HepG2 (cell line): Measurements from ENCODE around the gene GSTA1. TPM values are rescaled to one million over a fixed set of nuclear protein-coding genes. Genes with fewer than 3 reads are reported as not detected.

Source experiments
- CHD4 ChIP-seq: fragments of 200-600 bp; sonication (generic); IDR thresholded peaks from 2 replicates; pipeline ENCODE4 v1.7.0; 2017; ENCODE audit warnings: mild to moderate bottlenecking, low read length, borderline replicate concordance
- HCFC1 ChIP-seq: fragments of 150-350 bp; IDR thresholded peaks from 2 replicates; pipeline ENCODE4 v1.6.1; 2014; ENCODE audit warnings: low read depth, low read length
- NONO ChIP-seq, 2 experiments: fragments of 450-650 bp in 1 of 2; sonication (generic) in 1 of 2; formaldehyde crosslinking in 1 of 2; IDR thresholded peaks in 1 of 2; conservative IDR thresholded peaks in 1 of 2; 2 replicates each; pipeline versions ENCODE4 v1.6.1 to v1.8.0; 2017 to 2022; ENCODE audit warnings: mild to moderate bottlenecking in 1 of 2, missing genetic modification reagents in 1 of 2, moderate library complexity in 1 of 2
- PAWR ChIP-seq: sonication (generic); formaldehyde crosslinking; IDR thresholded peaks from 2 replicates; pipeline ENCODE4 v1.4.0; 2020; ENCODE audit warnings: missing genetic modification reagents, mild to moderate bottlenecking, borderline replicate concordance
- RCOR2 ChIP-seq: IDR thresholded peaks from 2 replicates; pipeline ENCODE4 v1.6.1; 2016; ENCODE audit warnings: missing biosample characterization, missing genetic modification reagents
- ZNF230 ChIP-seq: sonication (generic); formaldehyde crosslinking; IDR thresholded peaks from 2 replicates; pipeline ENCODE4 v1.4.0; 2020; ENCODE audit warnings: mild to moderate bottlenecking, missing genetic modification reagents
- ZNF446 ChIP-seq: sonication (generic); formaldehyde crosslinking; IDR thresholded peaks from 2 replicates; pipeline ENCODE4 v1.5.0; 2020; ENCODE audit warnings: mild to moderate bottlenecking, missing genetic modification reagents
- polyA plus RNA-seq, 8 experiments: library from polyadenylated mRNA; depleted of rRNA in 3 of 8; stranded (reverse) in 7 of 8; unstranded in 1 of 8; fragments of >200 nt; fragmentation: Illumina TruSeq in 4 of 8; extraction: Trizol in 4 of 8; gene quantifications; 2 replicates each; pipeline versions ENCODE4 v1.2.1 to v1.2.3, GENCODE V29; 2011 to 2016; ENCODE audit warnings: low read depth in 4 of 8, missing spikeins in 1 of 8, mixed read lengths in 1 of 8; ENCODE audit not compliant: insufficient read depth in 1 of 8
- total RNA-seq, 5 experiments: library from RNA; depleted of rRNA; stranded (reverse); fragments of >200 nt; fragmentation: Illumina TruSeq; extraction: Trizol; gene quantifications; 2 replicates each; pipeline ENCODE4 v1.2.3, GENCODE V29; 2016; ENCODE audit warnings: low read depth in 1 of 5
- TF ChIP-seq, protein P1 (sequence below): sonication (generic); formaldehyde crosslinking; IDR thresholded peaks from 2 replicates; pipeline ENCODE4 v1.4.0; 2020; ENCODE audit warnings: mild to moderate bottlenecking, missing genetic modification reagents
- TF ChIP-seq, protein P2 (sequence below): sonication (generic); IDR thresholded peaks from 2 replicates; pipeline ENCODE4 v1.6.1; 2016; ENCODE audit warnings: low read depth, borderline replicate concordance
- TF ChIP-seq, protein P3 (sequence below): sonication (generic); formaldehyde crosslinking; IDR thresholded peaks from 2 replicates; pipeline ENCODE4 v1.4.0; 2020; ENCODE audit warnings: missing genetic modification reagents
- TF ChIP-seq, protein P4 (sequence below): sonication (generic); formaldehyde crosslinking; IDR thresholded peaks from 2 replicates; pipeline ENCODE4 v1.5.0; 2020; ENCODE audit warnings: mild to moderate bottlenecking, missing genetic modification reagents, moderate library complexity
- TF ChIP-seq, protein P5 (sequence below): sonication (generic); formaldehyde crosslinking; IDR thresholded peaks from 2 replicates; pipeline ENCODE4 v1.4.0; 2020; ENCODE audit warnings: missing genetic modification reagents, borderline replicate concordance
- TF ChIP-seq, protein P6 (sequence below): IDR thresholded peaks from 2 replicates; pipeline ENCODE4 v1.6.1; 2016; ENCODE audit warnings: mild to moderate bottlenecking

Gene GSTA1
- total and polyA plus RNA-seq, 2 of the 13 experiments (the other 11 are each of a cell fraction or from before 2014, with no cell fraction given): 6.2 to 282 TPM

DNA sequence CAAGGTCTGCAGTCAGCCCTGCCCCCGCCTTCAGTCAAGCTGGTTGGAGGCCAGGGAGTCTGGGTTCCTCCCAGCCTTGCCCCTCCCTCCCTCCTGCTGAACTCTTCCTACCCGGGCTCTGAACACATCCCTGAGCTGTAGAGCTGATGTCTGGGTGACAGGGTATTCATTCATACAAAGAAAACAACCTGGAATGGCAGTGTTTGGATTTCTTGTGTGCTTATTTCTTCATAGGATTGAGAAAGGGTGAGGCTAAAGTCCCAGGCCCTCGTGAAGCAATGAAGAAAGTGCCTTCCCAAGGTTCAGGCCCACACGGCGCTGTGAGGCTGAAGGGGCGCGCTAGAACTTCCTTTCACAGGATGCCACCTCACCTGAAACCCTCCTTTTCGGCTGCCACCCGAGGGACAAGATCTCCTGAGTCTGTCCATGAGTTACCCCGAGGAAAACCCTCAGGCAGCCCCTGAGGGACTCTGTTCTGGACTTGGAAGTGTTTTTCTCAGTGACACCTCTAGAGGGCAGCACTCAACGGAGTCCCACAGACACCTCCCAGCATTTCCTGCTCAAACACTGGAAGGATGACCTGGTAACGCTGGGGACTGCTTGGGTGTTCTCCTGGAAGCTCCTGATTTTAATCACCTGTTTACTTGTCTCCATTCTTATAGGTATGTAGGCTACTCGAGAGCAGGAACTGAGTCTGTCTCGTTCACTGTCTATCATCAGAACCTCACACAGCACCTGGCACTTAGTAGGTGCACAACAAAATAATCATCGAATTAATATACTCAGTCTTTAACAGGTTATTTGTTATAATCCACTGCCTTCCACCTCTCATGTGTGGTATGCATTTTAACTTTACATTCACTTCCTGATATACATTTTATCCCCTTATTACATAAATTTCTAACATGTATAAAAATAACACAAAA is 11.8 kb upstream of the GSTA1 start (continued):
- TF ChIP-seq NONO (IDR thresholded peaks at IDR 0.05) (no peak), NONO (CRISPR knock-in tag; conservative IDR thresholded peaks at IDR 0.05) (peak; percentile 88), ZNF446 (no peak), ZNF230 (CRISPR knock-in tag) (peak; percentile 48; the same call in 1 of the 2 replicates), PAWR (no peak), HCFC1 (no peak), RCOR2 (CRISPR knock-in tag) (peak; percentile 36; the same call in 1 of the 2 replicates), CHD4 (peak; percentile 32)
- TF ChIP-seq, protein P1, sequence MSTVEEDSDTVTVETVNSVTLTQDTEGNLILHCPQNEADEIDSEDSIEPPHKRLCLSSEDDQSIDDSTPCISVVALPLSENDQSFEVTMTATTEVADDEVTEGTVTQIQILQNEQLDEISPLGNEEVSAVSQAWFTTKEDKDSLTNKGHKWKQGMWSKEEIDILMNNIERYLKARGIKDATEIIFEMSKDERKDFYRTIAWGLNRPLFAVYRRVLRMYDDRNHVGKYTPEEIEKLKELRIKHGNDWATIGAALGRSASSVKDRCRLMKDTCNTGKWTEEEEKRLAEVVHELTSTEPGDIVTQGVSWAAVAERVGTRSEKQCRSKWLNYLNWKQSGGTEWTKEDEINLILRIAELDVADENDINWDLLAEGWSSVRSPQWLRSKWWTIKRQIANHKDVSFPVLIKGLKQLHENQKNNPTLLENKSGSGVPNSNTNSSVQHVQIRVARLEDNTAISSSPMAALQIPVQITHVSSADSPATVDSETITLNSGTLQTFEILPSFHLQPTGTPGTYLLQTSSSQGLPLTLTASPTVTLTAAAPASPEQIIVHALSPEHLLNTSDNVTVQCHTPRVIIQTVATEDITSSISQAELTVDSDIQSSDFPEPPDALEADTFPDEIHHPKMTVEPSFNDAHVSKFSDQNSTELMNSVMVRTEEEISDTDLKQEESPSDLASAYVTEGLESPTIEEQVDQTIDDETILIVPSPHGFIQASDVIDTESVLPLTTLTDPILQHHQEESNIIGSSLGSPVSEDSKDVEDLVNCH (CRISPR knock-in tag): no peak
- TF ChIP-seq, protein P2, sequence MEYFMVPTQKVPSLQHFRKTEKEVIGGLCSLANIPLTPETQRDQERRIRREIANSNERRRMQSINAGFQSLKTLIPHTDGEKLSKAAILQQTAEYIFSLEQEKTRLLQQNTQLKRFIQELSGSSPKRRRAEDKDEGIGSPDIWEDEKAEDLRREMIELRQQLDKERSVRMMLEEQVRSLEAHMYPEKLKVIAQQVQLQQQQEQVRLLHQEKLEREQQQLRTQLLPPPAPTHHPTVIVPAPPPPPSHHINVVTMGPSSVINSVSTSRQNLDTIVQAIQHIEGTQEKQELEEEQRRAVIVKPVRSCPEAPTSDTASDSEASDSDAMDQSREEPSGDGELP: no peak
- TF ChIP-seq, protein P3, sequence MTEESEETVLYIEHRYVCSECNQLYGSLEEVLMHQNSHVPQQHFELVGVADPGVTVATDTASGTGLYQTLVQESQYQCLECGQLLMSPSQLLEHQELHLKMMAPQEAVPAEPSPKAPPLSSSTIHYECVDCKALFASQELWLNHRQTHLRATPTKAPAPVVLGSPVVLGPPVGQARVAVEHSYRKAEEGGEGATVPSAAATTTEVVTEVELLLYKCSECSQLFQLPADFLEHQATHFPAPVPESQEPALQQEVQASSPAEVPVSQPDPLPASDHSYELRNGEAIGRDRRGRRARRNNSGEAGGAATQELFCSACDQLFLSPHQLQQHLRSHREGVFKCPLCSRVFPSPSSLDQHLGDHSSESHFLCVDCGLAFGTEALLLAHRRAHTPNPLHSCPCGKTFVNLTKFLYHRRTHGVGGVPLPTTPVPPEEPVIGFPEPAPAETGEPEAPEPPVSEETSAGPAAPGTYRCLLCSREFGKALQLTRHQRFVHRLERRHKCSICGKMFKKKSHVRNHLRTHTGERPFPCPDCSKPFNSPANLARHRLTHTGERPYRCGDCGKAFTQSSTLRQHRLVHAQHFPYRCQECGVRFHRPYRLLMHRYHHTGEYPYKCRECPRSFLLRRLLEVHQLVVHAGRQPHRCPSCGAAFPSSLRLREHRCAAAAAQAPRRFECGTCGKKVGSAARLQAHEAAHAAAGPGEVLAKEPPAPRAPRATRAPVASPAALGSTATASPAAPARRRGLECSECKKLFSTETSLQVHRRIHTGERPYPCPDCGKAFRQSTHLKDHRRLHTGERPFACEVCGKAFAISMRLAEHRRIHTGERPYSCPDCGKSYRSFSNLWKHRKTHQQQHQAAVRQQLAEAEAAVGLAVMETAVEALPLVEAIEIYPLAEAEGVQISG (CRISPR knock-in tag): peak; percentile 66
- TF ChIP-seq, protein P4, sequence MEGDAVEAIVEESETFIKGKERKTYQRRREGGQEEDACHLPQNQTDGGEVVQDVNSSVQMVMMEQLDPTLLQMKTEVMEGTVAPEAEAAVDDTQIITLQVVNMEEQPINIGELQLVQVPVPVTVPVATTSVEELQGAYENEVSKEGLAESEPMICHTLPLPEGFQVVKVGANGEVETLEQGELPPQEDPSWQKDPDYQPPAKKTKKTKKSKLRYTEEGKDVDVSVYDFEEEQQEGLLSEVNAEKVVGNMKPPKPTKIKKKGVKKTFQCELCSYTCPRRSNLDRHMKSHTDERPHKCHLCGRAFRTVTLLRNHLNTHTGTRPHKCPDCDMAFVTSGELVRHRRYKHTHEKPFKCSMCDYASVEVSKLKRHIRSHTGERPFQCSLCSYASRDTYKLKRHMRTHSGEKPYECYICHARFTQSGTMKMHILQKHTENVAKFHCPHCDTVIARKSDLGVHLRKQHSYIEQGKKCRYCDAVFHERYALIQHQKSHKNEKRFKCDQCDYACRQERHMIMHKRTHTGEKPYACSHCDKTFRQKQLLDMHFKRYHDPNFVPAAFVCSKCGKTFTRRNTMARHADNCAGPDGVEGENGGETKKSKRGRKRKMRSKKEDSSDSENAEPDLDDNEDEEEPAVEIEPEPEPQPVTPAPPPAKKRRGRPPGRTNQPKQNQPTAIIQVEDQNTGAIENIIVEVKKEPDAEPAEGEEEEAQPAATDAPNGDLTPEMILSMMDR (CRISPR knock-in tag): peak; percentile 88
- TF ChIP-seq, protein P5, sequence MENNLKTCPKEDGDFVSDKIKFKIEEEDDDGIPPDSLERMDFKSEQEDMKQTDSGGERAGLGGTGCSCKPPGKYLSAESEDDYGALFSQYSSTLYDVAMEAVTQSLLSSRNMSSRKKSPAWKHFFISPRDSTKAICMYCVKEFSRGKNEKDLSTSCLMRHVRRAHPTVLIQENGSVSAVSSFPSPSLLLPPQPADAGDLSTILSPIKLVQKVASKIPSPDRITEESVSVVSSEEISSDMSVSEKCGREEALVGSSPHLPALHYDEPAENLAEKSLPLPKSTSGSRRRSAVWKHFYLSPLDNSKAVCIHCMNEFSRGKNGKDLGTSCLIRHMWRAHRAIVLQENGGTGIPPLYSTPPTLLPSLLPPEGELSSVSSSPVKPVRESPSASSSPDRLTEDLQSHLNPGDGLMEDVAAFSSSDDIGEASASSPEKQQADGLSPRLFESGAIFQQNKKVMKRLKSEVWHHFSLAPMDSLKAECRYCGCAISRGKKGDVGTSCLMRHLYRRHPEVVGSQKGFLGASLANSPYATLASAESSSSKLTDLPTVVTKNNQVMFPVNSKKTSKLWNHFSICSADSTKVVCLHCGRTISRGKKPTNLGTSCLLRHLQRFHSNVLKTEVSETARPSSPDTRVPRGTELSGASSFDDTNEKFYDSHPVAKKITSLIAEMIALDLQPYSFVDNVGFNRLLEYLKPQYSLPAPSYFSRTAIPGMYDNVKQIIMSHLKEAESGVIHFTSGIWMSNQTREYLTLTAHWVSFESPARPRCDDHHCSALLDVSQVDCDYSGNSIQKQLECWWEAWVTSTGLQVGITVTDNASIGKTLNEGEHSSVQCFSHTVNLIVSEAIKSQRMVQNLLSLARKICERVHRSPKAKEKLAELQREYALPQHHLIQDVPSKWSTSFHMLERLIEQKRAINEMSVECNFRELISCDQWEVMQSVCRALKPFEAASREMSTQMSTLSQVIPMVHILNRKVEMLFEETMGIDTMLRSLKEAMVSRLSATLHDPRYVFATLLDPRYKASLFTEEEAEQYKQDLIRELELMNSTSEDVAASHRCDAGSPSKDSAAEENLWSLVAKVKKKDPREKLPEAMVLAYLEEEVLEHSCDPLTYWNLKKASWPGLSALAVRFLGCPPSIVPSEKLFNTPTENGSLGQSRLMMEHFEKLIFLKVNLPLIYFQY (CRISPR knock-in tag): no peak
- TF ChIP-seq, protein P6, sequence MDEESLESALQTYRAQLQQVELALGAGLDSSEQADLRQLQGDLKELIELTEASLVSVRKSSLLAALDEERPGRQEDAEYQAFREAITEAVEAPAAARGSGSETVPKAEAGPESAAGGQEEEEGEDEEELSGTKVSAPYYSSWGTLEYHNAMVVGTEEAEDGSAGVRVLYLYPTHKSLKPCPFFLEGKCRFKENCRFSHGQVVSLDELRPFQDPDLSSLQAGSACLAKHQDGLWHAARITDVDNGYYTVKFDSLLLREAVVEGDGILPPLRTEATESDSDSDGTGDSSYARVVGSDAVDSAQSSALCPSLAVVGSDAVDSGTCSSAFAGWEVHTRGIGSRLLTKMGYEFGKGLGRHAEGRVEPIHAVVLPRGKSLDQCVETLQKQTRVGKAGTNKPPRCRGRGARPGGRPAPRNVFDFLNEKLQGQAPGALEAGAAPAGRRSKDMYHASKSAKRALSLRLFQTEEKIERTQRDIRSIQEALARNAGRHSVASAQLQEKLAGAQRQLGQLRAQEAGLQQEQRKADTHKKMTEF (CRISPR knock-in tag): peak; percentile 70; the same call in 1 of the 2 replicates
